ENCODE data around the gene TMEM221.

- TF ChIP-seq CSDC2 (CRISPR knock-in tag; IDR thresholded peaks at IDR 0.05) (no peak), POU6F1 (CRISPR knock-in tag; IDR thresholded peaks at IDR 0.05; ENCODE audit: borderline replicate concordance, low read depth) (no peak), ESRRG (CRISPR knock-in tag; IDR thresholded peaks at IDR 0.05) (no peak), TSHZ2 (CRISPR knock-in tag; IDR thresholded peaks at IDR 0.05) (no peak)
Observed at GRCh38 chr19:17456127-17456526, 7.7 kb upstream of the TMEM221 start.

Measured in SK-N-SH treated with all-trans-retinoic acid at 6 μM for 48 hours (cell line).